Heart left ventricle (tissue), 13 donors: Measurements from ENCODE around the gene SLC17A5.

Experiments used
- CTCF ChIP-seq, 12 donors: fragments of 200-600 bp; sonication (generic) in 4 of 12; IDR thresholded peaks; one replicate each; pipeline versions ENCODE4 v1.5.0 to v1.8.0; 2018 to 2022; ENCODE audit warnings: antibody characterized with exemption in 12 of 12, mild to moderate bottlenecking in 5 of 12
- POLR2A ChIP-seq, 2 donors: fragments of 450-650 bp; IDR thresholded peaks; one replicate each; pipeline ENCODE4 v1.6.1; 2017; ENCODE audit warnings: antibody characterized with exemption in 2 of 2, mild to moderate bottlenecking in 2 of 2, moderate library complexity in 2 of 2
- donor health status: ischemic (EF 13 %, LVEDD 7.1; RV severe dilation, severe dysfunction).
- donor health status: DM: no; HTN: yes; CAD: no.
- donor health status: DM: no; HTN: no; CAD: no.
- donor health status: ischemic (EF 25% LVEDD 6.9; RV normal size, moderate dysfunction).
- donor health status: ischemic (EF 25% LVEDD 5.7; RV mildly dilated, moderate dysfunction).
- donor health status: ischemic (EF 35%, LVEDD 5.7; RV mildly dilated, moderate dysfunction).
- donor health status: nonischemic (EF 11% LVEDD 7.7; RV severe dilation, severe dysfunction).
- donor health status: DM: yes; HTN: yes; CAD: no.
- donor health status: PGD.
- donor health status: ischemic (EF 29% LVEDD 5.4; RV normal size, mild dysfunction).
- donor health status: nonischemic (EF 23%, LVEDD 6.1; RV moderate dilation, normal function).

DNA sequence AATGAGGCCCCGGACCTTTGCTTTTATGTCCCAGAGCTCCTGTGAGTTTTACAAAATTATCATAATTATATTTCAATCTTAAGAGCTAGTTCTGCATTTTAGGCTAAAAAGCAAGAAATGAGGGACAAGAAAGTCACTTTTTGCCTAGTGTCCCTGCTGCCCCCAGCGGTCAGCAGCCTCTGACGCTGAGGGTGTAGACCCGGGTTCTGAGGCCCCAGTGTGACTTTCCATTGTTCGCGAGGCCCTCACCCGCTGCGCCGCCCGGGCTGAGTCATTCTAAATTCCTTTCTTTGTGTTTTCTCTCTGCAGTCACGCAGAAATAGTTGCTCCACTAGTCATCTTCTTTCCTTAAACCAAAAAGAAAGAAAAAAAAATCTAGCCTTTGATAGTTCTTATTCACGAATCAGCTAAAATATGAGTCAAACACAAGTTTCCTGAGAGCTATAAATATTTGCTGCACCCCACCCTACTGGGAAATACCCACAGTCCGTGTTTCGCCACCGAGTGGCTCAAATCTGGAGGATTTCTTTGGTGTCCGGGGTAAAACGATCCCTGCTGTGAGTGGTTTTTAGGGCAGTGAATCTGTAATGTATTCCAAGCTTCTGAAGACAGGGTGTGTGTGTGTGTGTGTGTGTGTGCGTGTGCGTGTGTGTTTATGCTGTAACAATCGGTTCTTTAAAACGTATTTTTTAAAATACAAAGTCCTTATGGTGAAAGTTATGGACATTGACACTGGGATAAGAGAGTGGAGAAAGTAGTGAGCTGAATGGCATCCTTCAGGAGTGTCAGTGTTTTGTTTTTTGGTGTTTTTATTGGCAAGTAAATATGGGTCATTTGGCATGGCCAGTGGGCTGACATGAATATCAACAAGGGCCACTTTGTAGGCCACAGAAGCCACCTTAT is 73.3 kb downstream of the SLC17A5 start:
- TF ChIP-seq POLR2A (IDR thresholded peaks at IDR 0.05), result peak in 1 of 2 donors; percentile 69
- TF ChIP-seq CTCF (IDR thresholded peaks at IDR 0.05), result peak in 10 of 12 donors; percentile 12 to 56 (median 39)
